ENCODE data around the gene BTBD16.

Gene BTBD16

GRCh38 chr10:122361046-122361445, 90.0 kb downstream of the BTBD16 start:
- peaks cover 5% of the 10 kb centered on the region for H3K4me1 Mint-ChIP-seq (ENCODE audit: low read depth)
- no peak overlapping the region for H3K4me3 Mint-ChIP-seq

GRCh38 chr10:122362031-122362592, 91.0 kb downstream of the BTBD16 start:
- peaks cover 2% of the 10 kb centered on the region for H3K27me3 Mint-ChIP-seq
- peaks cover 5% of the 10 kb centered on the region for H3K4me1 Mint-ChIP-seq (ENCODE audit: low read depth)
- no peak overlapping the region for H3K27ac Mint-ChIP-seq
- H3K36me3 Mint-ChIP-seq = peaks cover 4% of the 10 kb centered on the region
- peaks cover 10% of the 10 kb centered on the region for H3K9me3 Mint-ChIP-seq (ENCODE audit: low read depth)
- H3K4me3 Mint-ChIP-seq = no peak overlapping the region

More at GRCh38 chr10:122361046-122361445, 90.0 kb downstream of the BTBD16 start:
- Mint-ChIP-seq H3K27ac (no peak overlapping the region), H3K9me3 (ENCODE audit: low read depth) (peaks cover 10% of the 10 kb centered on the region), H3K27me3 (no peaks in the 10 kb centered on the region), H3K36me3 (peaks cover 4% of the 10 kb centered on the region)

GRCh38 chr10:122362621-122363020, 91.5 kb downstream of the BTBD16 start:
- Mint-ChIP-seq H3K27me3 (peaks cover 2% of the 10 kb centered on the region), H3K27ac (no peak overlapping the region)

GRCh38 chr10:122363311-122363710, 92.2 kb downstream of the BTBD16 start:
- H3K36me3 Mint-ChIP-seq = peaks cover 1% of the 10 kb centered on the region
- H3K4me3 Mint-ChIP-seq = no peak overlapping the region
- H3K9me3 Mint-ChIP-seq (ENCODE audit: low read depth) = peaks cover 6% of the 10 kb centered on the region
- peaks cover 2% of the 10 kb centered on the region for H3K27me3 Mint-ChIP-seq
- H3K27ac Mint-ChIP-seq = no peak overlapping the region
- peaks cover 5% of the 10 kb centered on the region for H3K4me1 Mint-ChIP-seq (ENCODE audit: low read depth)

More at GRCh38 chr10:122362621-122363020, 91.5 kb downstream of the BTBD16 start:
- Mint-ChIP-seq H3K4me3 (no peak overlapping the region), H3K9me3 (ENCODE audit: low read depth) (peaks cover 10% of the 10 kb centered on the region), H3K4me1 (ENCODE audit: low read depth) (peaks cover 5% of the 10 kb centered on the region), H3K36me3 (peaks cover 4% of the 10 kb centered on the region)

GRCh38 chr10:122363722-122364463, 92.8 kb downstream of the BTBD16 start:
- peaks cover 5% of the 10 kb centered on the region for H3K4me1 Mint-ChIP-seq (ENCODE audit: low read depth)
- no peaks in the 10 kb centered on the region for H3K36me3 Mint-ChIP-seq
- peaks cover under 1% of the 10 kb centered on the region for H3K9me3 Mint-ChIP-seq (ENCODE audit: low read depth)
- H3K27me3 Mint-ChIP-seq = peaks cover 2% of the 10 kb centered on the region
- no peak overlapping the region for H3K4me3 Mint-ChIP-seq
- H3K27ac Mint-ChIP-seq = no peak overlapping the region

- H3K9me3 Mint-ChIP-seq (ENCODE audit: low read depth) = no peaks in the 10 kb centered on the region
- peaks cover 3% of the 10 kb centered on the region for H3K27me3 Mint-ChIP-seq
- peaks cover 6% of the 10 kb centered on the region for H3K4me1 Mint-ChIP-seq (ENCODE audit: low read depth)
- no peak overlapping the region for H3K27ac Mint-ChIP-seq
- H3K36me3 Mint-ChIP-seq = no peaks in the 10 kb centered on the region
- H3K4me3 Mint-ChIP-seq = no peak overlapping the region
Observed at GRCh38 chr10:122368502-122369254, 97.6 kb downstream of the BTBD16 start.

GRCh38 chr10:122373108-122373507, 102.0 kb downstream of the BTBD16 start:
- Mint-ChIP-seq H3K27ac (no peak overlapping the region), H3K36me3 (no peaks in the 10 kb centered on the region), H3K4me3 (peak overlapping the region; percentile 87), H3K27me3 (peaks cover 1% of the 10 kb centered on the region), H3K9me3 (ENCODE audit: low read depth) (no peaks in the 10 kb centered on the region), H3K4me1 (ENCODE audit: low read depth) (peaks cover 30% of the 10 kb centered on the region)

GRCh38 chr10:122373721-122374120, 102.6 kb downstream of the BTBD16 start:
- Mint-ChIP-seq H3K4me3 (peak overlapping the region; percentile 87), H3K27ac (peak overlapping the region; percentile 47), H3K36me3 (no peaks in the 10 kb centered on the region), H3K27me3 (peaks cover 1% of the 10 kb centered on the region), H3K4me1 (ENCODE audit: low read depth) (peaks cover 34% of the 10 kb centered on the region), H3K9me3 (ENCODE audit: low read depth) (no peaks in the 10 kb centered on the region)

- Mint-ChIP-seq H3K4me1 (ENCODE audit: low read depth) (peaks cover 41% of the 10 kb centered on the region), H3K9me3 (ENCODE audit: low read depth) (no peaks in the 10 kb centered on the region), H3K27me3 (no peaks in the 10 kb centered on the region), H3K36me3 (peaks cover 2% of the 10 kb centered on the region), H3K4me3 (peak within 1 kb of the TSS; percentile 95), H3K27ac (peak within 1 kb of the TSS; percentile 98)
Observed at GRCh38 chr10:122374237-122374858, 103.3 kb downstream of the BTBD16 start, which contains the start of gene PLEKHA1. TSS of gene PLEKHA1 (plus strand) at chr10:122374708. CDS start at chr10:122393201, 18,493 bp downstream.

GRCh38 chr10:122374859-122375678, 104.0 kb downstream of the BTBD16 start:
- Mint-ChIP-seq H3K36me3 (peaks cover 7% of the 10 kb centered on the region), H3K9me3 (ENCODE audit: low read depth) (peaks cover 4% of the 10 kb centered on the region), H3K27me3 (no peaks in the 10 kb centered on the region), H3K4me3 (peak overlapping the region; percentile 95), H3K4me1 (ENCODE audit: low read depth) (peaks cover 48% of the 10 kb centered on the region), H3K27ac (peak overlapping the region; percentile 98)

GRCh38 chr10:122375679-122376160, 104.6 kb downstream of the BTBD16 start:
- Mint-ChIP-seq H3K4me3 (peak overlapping the region; percentile 95), H3K27me3 (no peaks in the 10 kb centered on the region), H3K9me3 (ENCODE audit: low read depth) (peaks cover 7% of the 10 kb centered on the region), H3K4me1 (ENCODE audit: low read depth) (peaks cover 54% of the 10 kb centered on the region), H3K27ac (peak overlapping the region; percentile 98), H3K36me3 (peaks cover 11% of the 10 kb centered on the region)

- Mint-ChIP-seq H3K27me3 (no peaks in the 10 kb centered on the region), H3K4me3 (peak overlapping the region; percentile 95), H3K36me3 (peaks cover 11% of the 10 kb centered on the region), H3K27ac (no peak overlapping the region), H3K4me1 (ENCODE audit: low read depth) (peaks cover 60% of the 10 kb centered on the region), H3K9me3 (ENCODE audit: low read depth) (peaks cover 7% of the 10 kb centered on the region)
Observed at GRCh38 chr10:122376364-122376961, 105.4 kb downstream of the BTBD16 start.

- no peaks in the 10 kb centered on the region for H3K27me3 Mint-ChIP-seq
Observed at GRCh38 chr10:122379041-122379440, 107.9 kb downstream of the BTBD16 start.

More at GRCh38 chr10:122379041-122379440, 107.9 kb downstream of the BTBD16 start:
- peak overlapping the region; percentile 46 for H3K27ac Mint-ChIP-seq
- H3K9me3 Mint-ChIP-seq (ENCODE audit: low read depth) = peaks cover 7% of the 10 kb centered on the region
- peaks cover 11% of the 10 kb centered on the region for H3K36me3 Mint-ChIP-seq
- peaks cover 71% of the 10 kb centered on the region for H3K4me1 Mint-ChIP-seq (ENCODE audit: low read depth)
- H3K4me3 Mint-ChIP-seq = peak overlapping the region; percentile 67

Measured in activated naive CD8-positive, alpha-beta T cell (primary cell).